Fibroblast of pulmonary artery (primary cell): ENCODE data around the gene ANKRD2.
"Not testable (repeated sequence)": the region's sequence is repeated elsewhere in the genome, so short reads cannot be mapped to it uniquely, and the experiment has no call there.

Experiments used
- DNase-seq: peaks from one replicate; pipeline ENCODE4 v3.0.0-alpha.2; 2010; ENCODE audit warnings: low read depth
- H3K4me3 ChIP-seq: replicated peaks from 2 replicates; pipeline ENCODE4 v1.5.1; 2011; ENCODE audit warnings: low read depth, mild to moderate bottlenecking, control low read depth, low read length, moderate library complexity
- TF ChIP-seq, protein P1 (sequence below): IDR thresholded peaks from 2 replicates; pipeline ENCODE4 v1.5.1; 2011; ENCODE audit warnings: mild to moderate bottlenecking, control low read depth, low read length, inconsistent platforms; ENCODE audit errors: missing control alignments

ANKRD2 gene

DNA sequence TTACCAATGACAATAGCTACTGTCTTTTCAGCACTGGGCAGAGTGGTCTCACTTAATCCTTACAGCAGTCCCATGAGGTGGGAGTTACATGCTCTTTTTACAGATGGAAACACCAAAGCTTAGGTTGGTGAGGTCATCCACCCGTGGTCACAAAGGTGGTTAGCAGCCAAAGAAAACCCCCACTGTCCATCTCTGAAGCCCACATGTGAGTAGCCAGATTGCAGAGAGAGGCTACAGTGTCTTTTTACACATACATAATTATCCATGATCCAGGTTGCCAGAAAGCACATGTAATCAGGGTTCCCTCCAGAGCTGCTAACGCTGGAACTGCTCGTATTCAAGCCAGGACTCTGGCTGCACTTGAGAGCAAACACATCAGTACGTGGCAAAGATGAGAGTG lies 24.6 kb upstream of the ANKRD2 start:
- DNase-seq, result no peak
- H3K4me3 ChIP-seq, result no peak overlapping the region
- TF ChIP-seq, protein P1, sequence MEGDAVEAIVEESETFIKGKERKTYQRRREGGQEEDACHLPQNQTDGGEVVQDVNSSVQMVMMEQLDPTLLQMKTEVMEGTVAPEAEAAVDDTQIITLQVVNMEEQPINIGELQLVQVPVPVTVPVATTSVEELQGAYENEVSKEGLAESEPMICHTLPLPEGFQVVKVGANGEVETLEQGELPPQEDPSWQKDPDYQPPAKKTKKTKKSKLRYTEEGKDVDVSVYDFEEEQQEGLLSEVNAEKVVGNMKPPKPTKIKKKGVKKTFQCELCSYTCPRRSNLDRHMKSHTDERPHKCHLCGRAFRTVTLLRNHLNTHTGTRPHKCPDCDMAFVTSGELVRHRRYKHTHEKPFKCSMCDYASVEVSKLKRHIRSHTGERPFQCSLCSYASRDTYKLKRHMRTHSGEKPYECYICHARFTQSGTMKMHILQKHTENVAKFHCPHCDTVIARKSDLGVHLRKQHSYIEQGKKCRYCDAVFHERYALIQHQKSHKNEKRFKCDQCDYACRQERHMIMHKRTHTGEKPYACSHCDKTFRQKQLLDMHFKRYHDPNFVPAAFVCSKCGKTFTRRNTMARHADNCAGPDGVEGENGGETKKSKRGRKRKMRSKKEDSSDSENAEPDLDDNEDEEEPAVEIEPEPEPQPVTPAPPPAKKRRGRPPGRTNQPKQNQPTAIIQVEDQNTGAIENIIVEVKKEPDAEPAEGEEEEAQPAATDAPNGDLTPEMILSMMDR, result no peak

DNA sequence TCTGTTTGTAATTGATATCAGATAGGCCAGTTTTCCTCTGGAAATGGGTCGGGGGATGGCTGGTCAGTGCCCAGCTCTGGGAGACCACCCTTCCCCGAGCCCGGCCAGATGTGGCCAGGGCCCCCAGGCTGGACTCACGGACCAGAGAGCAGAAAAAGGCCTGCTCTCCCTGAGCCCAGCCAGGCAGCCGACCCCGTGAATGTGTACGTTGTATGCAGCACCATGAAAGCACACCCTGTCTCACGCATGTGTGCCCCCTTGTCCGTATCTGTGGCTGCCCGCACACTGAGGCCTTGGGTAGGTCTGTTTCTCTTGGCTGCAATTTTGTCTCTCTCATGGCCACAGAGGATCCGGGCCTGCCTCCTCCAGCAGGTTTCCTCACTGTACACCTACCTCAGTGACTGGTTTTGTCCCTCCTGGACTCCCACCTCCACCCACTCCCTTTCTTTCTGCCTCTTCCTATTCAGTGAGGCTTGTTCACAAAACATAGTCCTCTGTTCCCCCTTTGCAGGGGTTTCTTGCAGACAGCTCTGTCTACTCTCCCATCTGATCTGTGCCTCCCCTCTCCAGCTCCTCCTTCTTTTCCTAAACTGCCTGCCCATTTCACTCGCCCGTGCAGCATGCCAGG lies 23.6 kb upstream of the ANKRD2 start:
- no peak for DNase-seq
- H3K4me3 ChIP-seq, result no peak overlapping the region
- TF ChIP-seq, protein P1, result no peak

DNA sequence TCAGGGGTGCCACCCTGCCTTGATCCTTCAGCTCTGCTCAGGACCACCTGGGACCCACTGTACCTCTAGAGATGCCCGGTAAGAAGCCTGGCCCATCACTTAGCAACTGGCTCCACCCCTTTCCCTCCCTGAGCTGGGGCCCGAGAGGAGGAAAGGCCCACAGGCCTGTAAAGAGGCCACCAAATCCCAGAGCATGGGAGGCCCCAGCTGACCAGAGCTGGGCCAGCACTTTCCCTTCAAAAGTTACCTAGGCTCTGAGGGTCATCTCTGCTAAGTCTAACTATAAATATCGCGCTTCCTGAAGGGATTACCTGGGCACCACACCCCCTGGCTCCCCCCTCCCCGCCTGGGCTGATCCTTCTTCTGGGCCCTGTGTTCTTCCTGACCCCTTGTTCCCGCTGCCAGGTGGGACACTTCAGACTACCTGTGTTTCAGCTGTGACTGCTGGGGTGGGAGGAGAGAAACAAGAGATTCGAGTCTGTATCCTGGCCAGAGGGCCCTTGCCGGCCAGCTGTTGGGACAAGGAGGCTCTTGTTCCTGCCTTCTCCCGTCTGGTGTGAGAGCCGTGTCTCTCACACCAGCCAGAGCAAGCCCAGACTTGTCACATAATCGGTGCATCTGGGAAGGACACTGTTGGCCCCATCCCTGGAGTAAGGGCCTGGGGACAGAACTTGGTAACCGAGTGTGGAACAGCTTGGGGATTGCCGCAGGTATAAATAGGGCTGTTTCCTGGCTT lies 22.8 kb upstream of the ANKRD2 start:
- DNase-seq, result peak; percentile 14
- H3K4me3 ChIP-seq, result no peak overlapping the region
- TF ChIP-seq, protein P1, result no peak

DNA sequence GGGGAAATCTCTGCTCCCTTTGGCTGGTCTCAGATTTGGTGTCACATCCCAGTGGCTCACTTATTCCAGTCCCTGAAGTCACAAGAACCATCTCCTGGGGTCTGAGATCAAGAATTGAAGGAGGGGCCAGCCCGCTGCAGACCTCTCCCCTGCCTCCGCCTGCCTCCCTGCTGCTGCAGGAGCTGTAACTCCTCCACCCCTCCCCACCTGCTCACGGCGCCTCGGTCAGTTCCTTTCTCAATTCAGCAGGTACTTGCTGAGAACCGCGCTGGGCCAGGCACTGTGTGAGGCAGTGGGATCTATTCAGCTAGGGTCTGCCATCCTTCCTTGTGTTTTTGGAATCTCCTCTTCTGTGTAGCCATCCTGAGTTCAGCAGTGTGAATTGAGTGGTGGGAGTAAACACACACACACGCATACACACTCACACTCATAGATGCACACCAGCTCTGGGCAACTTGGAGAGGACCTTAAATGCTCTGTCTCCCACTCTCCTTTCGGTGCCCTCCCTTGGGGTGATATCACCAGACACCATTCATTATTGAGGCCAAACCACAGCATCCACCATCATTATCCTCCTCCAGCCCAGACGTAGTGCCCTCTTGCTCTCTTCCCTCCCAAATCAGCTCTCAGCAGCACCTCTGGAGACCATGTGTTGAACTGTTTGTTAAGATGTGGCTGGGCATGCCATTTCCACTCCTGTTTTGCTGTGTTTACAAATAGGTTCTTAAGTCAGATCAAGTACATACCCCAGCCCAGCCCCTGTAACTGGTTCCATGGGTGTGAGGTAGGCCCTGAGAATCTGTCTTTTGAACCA lies 22.0 kb upstream of the ANKRD2 start:
- DNase-seq, result no peak
- TF ChIP-seq, protein P1, result no peak
- no peak overlapping the region for H3K4me3 ChIP-seq

DNA sequence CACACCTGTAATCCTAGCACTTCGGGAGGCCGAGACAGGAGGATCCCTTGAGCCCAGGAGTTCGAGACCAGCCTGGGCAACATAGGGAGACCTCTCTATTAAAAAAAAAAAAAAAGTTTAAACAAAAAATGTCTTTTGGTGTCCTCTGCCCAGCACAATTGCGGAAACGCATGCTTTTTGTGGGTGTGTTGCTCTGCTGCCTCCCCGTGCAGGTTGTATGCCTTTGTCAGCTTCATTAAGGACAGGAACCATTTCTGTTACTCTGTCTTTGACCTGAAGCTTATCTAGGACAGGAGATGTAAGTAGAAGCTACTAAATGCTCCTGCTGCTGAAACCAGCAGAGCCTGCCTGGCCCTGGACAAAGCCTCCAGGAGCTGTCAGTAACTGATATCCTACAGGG lies 21.3 kb upstream of the ANKRD2 start:
- TF ChIP-seq, protein P1, result no peak
- H3K4me3 ChIP-seq, result no peak overlapping the region
- DNase-seq, result no peak

DNA sequence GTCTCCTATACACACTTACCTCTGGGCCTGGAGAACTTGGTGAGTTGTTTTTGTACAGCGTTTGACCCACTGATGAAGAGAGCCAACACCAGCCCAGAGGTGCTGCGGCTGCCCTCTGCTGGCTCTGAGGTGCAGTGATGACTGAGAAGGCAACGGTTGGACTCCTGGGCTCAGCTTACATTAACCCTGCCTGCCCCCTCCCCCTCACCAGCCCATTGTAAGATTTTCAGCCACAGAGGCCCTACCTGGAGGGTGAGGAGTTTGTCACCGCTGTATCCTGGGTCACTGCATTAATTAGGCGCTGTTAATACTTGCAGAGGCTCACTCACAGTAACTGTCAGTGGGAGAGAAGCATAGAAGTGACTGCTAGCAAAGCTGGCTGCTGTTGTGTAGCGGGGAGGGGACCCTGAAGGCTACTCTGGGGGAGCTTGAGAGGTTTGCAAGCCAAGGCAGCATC lies 19.0 kb upstream of the ANKRD2 start:
- TF ChIP-seq, protein P1, result peak; percentile 97
- peak; percentile 75 for DNase-seq
- H3K4me3 ChIP-seq, result no peak overlapping the region

DNA sequence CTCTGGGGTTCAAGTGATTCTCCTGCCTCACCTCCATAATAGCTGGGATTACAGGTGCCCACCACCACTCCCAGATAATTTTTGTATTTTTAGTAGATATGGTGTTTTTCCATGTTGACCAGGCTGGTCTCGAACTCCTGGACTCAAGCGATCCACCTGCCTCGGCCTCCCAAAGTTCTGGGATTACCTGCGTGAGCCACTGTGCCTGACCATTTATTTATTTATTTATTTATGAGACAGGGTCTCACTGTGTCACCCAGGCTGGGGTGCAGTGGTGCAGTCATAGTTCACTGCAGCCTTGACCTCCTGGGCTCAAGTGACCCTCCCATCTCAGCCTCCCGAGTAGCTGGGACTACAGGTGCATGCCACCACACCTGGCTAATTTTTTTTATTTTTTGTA lies 18.2 kb upstream of the ANKRD2 start:
- DNase-seq, H3K4me3 ChIP-seq: not testable (repeated sequence)

DNA sequence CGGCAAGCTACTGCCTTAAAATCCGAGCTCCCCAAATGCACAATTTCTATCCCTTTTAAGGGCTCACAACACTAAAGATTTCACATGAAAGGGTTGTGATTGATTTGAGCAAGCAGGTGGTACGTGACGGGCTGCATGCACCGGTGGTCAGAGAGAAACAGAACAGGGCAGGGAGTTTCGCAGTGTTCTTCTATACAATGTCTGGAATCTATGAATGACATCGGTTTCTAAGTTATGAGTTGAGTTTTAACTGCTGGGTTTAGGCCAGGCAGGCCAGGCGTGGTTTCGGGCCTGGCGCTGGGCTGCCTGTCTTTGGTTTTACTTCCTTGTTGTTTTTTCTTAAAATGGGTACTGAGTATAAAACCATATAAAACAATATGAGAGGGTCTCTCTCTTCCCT lies 17.0 kb upstream of the ANKRD2 start:
- H3K4me3 ChIP-seq, DNase-seq: not testable (repeated sequence)

DNA sequence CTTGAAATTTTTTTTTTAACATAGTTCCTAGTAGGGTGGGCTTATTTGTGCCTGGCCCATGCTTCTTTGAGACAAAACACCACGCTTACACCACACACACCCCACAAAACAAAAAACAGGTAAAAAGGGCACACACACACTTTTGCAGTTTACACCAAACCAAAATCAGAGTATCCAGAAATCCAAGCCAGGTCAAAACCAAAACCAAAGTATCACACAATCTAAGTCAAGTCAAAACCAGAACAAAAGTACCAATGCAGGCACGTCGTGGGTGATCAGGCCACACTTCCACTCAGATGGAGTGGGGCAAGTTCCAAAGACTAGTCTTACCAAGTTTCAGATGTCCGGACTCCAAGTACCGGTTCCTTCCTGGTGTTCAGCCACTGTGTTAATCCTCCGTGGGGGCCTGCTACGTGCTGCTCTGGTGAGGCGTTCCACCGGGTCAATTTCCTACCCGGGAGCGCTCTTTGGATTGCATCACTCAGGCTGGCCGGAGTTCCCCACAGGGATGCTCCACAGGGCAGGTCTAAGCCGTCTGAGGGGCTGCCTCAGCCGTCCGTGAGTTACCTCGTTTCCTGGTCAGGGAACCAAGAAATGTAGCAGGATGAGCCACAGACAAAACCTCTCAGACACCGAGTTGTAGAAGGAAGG lies 11.7 kb upstream of the ANKRD2 start:
- not testable (repeated sequence) for H3K4me3 ChIP-seq, DNase-seq

DNA sequence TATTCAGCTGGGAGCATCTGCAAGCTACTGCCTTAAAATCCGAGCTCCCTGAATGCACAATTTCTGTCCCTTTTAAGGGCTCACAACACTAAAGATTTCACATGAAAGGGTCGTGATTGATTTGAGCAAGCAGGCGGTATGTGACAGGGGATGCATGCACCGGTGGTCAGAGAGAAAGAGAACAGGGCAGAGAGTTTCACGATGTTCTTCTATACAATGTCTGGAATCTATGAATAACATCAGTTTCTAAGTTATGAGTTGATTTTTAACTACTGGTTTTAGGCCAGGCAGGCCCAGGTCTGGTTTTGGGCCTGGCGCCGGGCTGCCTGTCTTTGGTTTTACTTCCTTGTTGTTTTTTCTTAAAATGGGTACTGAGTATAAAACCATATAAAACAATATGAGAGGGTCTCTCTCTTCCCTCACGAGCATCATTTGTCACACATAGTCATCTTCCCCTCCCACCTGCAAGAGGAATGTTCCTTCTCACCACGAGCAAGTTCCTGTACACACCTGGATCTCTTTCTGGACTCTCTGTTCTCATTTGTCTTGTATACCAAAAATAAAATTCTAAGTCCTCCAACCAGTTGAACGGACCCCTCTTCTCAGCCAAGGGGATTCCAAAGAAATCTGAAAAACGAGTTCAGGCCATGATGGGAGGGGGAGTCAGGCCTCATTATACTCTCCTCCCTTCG lies 11.0 kb upstream of the ANKRD2 start:
- H3K4me3 ChIP-seq, DNase-seq: not testable (repeated sequence)
